Osteoblast (primary cell): Measurements from ENCODE around the gene CD40. TPM values are rescaled to one million over a fixed set of nuclear protein-coding genes. Genes with fewer than 3 reads are reported as not detected.

Experiments
- DNase-seq: peaks from one replicate; pipeline ENCODE4 v3.0.0; 2011; ENCODE audit warnings: low spot score, mixed read lengths; ENCODE audit not compliant: insufficient read length; ENCODE audit errors: missing footprints
- H2AFZ ChIP-seq: 2 replicates; pipeline ENCODE4 v1.6.0; 2011; ENCODE audit warnings: mild to moderate bottlenecking, low read length
- H3K27ac ChIP-seq: 2 replicates; pipeline ENCODE4 v1.5.1; 2011; ENCODE audit warnings: mild to moderate bottlenecking, low read depth, low read length, moderate library complexity
- H3K27me3 ChIP-seq: 2 replicates; pipeline ENCODE4 v1.6.0; 2012; ENCODE audit warnings: mild to moderate bottlenecking, control low read depth, inconsistent platforms, low read length, moderate library complexity; ENCODE audit not compliant: insufficient read depth
- H3K36me3 ChIP-seq: 2 replicates; pipeline ENCODE4 v1.5.1; 2011; ENCODE audit warnings: mild to moderate bottlenecking, low read length, control low read depth, moderate library complexity; ENCODE audit not compliant: insufficient read depth
- H3K4me1 ChIP-seq: 2 replicates; pipeline ENCODE4 v1.5.1; 2011; ENCODE audit warnings: mild to moderate bottlenecking, low read length, control low read depth, moderate library complexity; ENCODE audit not compliant: insufficient read depth
- H3K4me2 ChIP-seq: 2 replicates; pipeline ENCODE4 v1.6.0; 2011; ENCODE audit warnings: mild to moderate bottlenecking, low read length; ENCODE audit not compliant: insufficient read depth
- H3K4me3 ChIP-seq: fragments of 200-600 bp; sonication (generic); 3 replicates; pipeline ENCODE4 v1.5.1; 2012; ENCODE audit warnings: mild to moderate bottlenecking, low read length, inconsistent platforms; ENCODE audit not compliant: insufficient read depth
- H3K79me2 ChIP-seq: 2 replicates; pipeline ENCODE4 v1.6.0; 2012; ENCODE audit warnings: mild to moderate bottlenecking, low read length, control low read depth, inconsistent platforms; ENCODE audit not compliant: insufficient read depth
- H3K9me3 ChIP-seq: 2 replicates; pipeline ENCODE4 v1.5.1; 2011; ENCODE audit warnings: low read depth, low read length, control low read depth
- H4K20me1 ChIP-seq: 2 replicates; pipeline ENCODE4 v1.6.0; 2012; ENCODE audit warnings: mild to moderate bottlenecking, low read length, control low read depth; ENCODE audit not compliant: insufficient read depth
- CTCF ChIP-seq: IDR thresholded peaks from 2 replicates; pipeline ENCODE4 v1.5.1; 2011; ENCODE audit warnings: mild to moderate bottlenecking, low read depth, low read length, moderate library complexity; ENCODE audit errors: extremely low read depth
- total RNA-seq: library from RNA; depleted of rRNA; stranded (reverse); fragments of >200 nt; gene quantifications from 2 replicates; pipeline ENCODE4 v1.2.3, GENCODE V29; 2012

The CD40 gene
- total RNA-seq, 1 donor: 2.5 TPM

- Histone ChIP-seq H4K20me1 (peaks cover 2% of the 10 kb centered on the region), H3K4me2 (no peak overlapping the region), H3K9me3 (no peaks in the 10 kb centered on the region), H3K36me3 (no peaks in the 10 kb centered on the region), H2AFZ (no peak overlapping the region), H3K79me2 (no peaks in the 10 kb centered on the region), H3K27ac (no peak overlapping the region), H3K27me3 (peaks cover 11% of the 10 kb centered on the region), H3K4me3 (no peak overlapping the region), H3K4me1 (peaks cover 5% of the 10 kb centered on the region)
- TF ChIP-seq CTCF: no peak
- DNase-seq: no peak
Measured at GRCh38 chr20:46127396-46128010, 9.4 kb downstream of the CD40 start.

- no peak overlapping the region for H3K4me3 ChIP-seq
- no peaks in the 10 kb centered on the region for H4K20me1 ChIP-seq
- TF ChIP-seq CTCF: peak; percentile 57
- H2AFZ ChIP-seq: no peak overlapping the region
- peak; percentile 78 for DNase-seq
- H3K27ac ChIP-seq: no peak overlapping the region
- no peaks in the 10 kb centered on the region for H3K36me3 ChIP-seq
- peaks cover 11% of the 10 kb centered on the region for H3K27me3 ChIP-seq
- H3K4me2 ChIP-seq: no peak overlapping the region
- peaks cover 9% of the 10 kb centered on the region for H3K4me1 ChIP-seq
- H3K79me2 ChIP-seq: no peaks in the 10 kb centered on the region
- no peaks in the 10 kb centered on the region for H3K9me3 ChIP-seq
Measured at GRCh38 chr20:46128310-46129151, 10.4 kb downstream of the CD40 start.

- TF ChIP-seq CTCF: no peak
- H3K4me3 ChIP-seq: no peak overlapping the region
- no peak overlapping the region for H3K4me2 ChIP-seq
- no peaks in the 10 kb centered on the region for H3K79me2 ChIP-seq
- no peaks in the 10 kb centered on the region for H4K20me1 ChIP-seq
- no peak for DNase-seq
- no peak overlapping the region for H3K27ac ChIP-seq
- H3K27me3 ChIP-seq: peaks cover 20% of the 10 kb centered on the region
- no peaks in the 10 kb centered on the region for H3K9me3 ChIP-seq
- no peaks in the 10 kb centered on the region for H3K36me3 ChIP-seq
- H2AFZ ChIP-seq: no peak overlapping the region
- peaks cover 9% of the 10 kb centered on the region for H3K4me1 ChIP-seq
Measured at GRCh38 chr20:46129955-46130481, 11.9 kb downstream of the CD40 start.

- H3K27ac ChIP-seq: no peak overlapping the region
- H3K4me3 ChIP-seq: no peak overlapping the region
- H3K36me3 ChIP-seq: no peaks in the 10 kb centered on the region
- H2AFZ ChIP-seq: no peak overlapping the region
- H3K27me3 ChIP-seq: peaks cover 20% of the 10 kb centered on the region
- no peak for DNase-seq
- H4K20me1 ChIP-seq: no peaks in the 10 kb centered on the region
- TF ChIP-seq CTCF: no peak
- peaks cover 9% of the 10 kb centered on the region for H3K4me1 ChIP-seq
- no peaks in the 10 kb centered on the region for H3K9me3 ChIP-seq
- H3K79me2 ChIP-seq: no peaks in the 10 kb centered on the region
- no peak overlapping the region for H3K4me2 ChIP-seq
Measured at GRCh38 chr20:46130534-46130933, 12.4 kb downstream of the CD40 start.
